ENCODE measurements around the gene SLC31A1. TPM values are rescaled to one million over a fixed set of nuclear protein-coding genes. Genes with fewer than 3 reads are reported as not detected.
"Not testable (repeated sequence)": the region's sequence is repeated elsewhere in the genome, so short reads cannot be mapped to it uniquely, and the experiment has no call there.

The SLC31A1 gene
- total RNA-seq, 1 donor from 2014 or later = 43.4 TPM

GRCh38 chr9:113227436-113227835 lies 6.1 kb downstream of the SLC31A1 start:
- no peak for ATAC-seq
- DNase-seq = no peak
- no peak for TF ChIP-seq CTCF (IDR thresholded peaks at IDR 0.05)

DNA sequence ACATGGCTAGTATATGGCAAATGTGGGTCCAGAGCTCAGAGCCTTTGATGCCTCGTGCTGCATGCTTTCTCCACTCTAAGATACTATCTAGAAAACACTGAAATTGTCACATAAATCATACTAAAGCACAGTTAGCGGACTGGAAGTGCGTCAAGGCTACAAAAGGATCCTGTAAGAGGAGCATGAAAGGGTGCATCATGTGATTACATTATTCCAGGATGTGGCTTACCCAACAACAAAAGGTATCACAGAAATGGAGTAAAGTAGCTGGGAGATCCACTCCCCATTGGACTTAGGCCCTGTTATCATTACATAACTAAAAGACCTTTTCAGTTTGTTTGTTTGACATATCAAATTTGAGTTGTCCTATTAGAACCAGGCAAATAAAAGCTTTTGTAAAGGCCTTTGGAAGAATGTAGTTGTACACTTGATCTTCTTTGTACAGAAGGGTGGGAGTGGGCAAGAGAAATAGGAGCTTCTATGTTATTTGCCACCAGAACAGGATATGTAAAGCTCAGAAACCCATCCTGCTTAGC lies 6.9 kb downstream of the SLC31A1 start:
- Histone ChIP-seq H3K27me3 (no peaks in the 10 kb centered on the region), H3K9me3 (no peaks in the 10 kb centered on the region), H3K4me1 (peaks cover 19% of the 10 kb centered on the region), H3K4me3 (no peak overlapping the region), H3K36me3 (no peaks in the 10 kb centered on the region), H3K27ac (no peak overlapping the region)
- DNase-seq = no peak
- intact Hi-C loops (cut with DNase I) = no loop called here
- ATAC-seq = no peak
- no peak for TF ChIP-seq CTCF (IDR thresholded peaks at IDR 0.05)

More at GRCh38 chr9:113227436-113227835, 6.1 kb downstream of the SLC31A1 start:
- Histone ChIP-seq H3K27ac (no peak overlapping the region), H3K36me3 (no peaks in the 10 kb centered on the region), H3K9me3 (no peaks in the 10 kb centered on the region), H3K4me1 (peaks cover 21% of the 10 kb centered on the region), H3K27me3 (no peaks in the 10 kb centered on the region), H3K4me3 (no peak overlapping the region)
- intact Hi-C loops (cut with DNase I) = no loop called here

DNA sequence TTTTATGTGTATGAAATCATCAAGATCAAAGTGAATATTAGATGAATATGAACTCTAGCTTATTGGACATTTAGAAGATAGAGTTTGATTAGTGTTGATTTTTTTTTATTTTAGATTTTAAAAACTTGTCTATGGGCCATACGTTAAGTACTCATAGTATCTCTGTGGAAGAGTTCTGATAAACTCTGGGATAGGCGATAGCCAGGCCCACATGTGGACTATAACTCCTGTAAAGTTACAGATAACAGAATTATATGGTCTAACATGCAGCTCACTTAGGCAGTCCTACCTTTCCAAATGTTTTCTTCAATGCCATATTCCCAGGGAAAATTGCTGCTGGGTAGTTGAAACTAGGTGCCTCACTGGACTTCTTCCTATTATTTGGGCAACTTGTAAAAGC lies 10.4 kb downstream of the SLC31A1 start:
- no peak overlapping the region for H3K4me3 ChIP-seq
- DNase-seq (no peak), ATAC-seq (no peak)
- H3K9me3 ChIP-seq = no peaks in the 10 kb centered on the region
- H3K36me3 ChIP-seq = no peaks in the 10 kb centered on the region
- intact Hi-C loops (cut with DNase I) = no loop called here
- H3K4me1 ChIP-seq = peaks cover 17% of the 10 kb centered on the region
- no peaks in the 10 kb centered on the region for H3K27me3 ChIP-seq
- no peak for TF ChIP-seq CTCF (IDR thresholded peaks at IDR 0.05)
- no peak overlapping the region for H3K27ac ChIP-seq

DNA sequence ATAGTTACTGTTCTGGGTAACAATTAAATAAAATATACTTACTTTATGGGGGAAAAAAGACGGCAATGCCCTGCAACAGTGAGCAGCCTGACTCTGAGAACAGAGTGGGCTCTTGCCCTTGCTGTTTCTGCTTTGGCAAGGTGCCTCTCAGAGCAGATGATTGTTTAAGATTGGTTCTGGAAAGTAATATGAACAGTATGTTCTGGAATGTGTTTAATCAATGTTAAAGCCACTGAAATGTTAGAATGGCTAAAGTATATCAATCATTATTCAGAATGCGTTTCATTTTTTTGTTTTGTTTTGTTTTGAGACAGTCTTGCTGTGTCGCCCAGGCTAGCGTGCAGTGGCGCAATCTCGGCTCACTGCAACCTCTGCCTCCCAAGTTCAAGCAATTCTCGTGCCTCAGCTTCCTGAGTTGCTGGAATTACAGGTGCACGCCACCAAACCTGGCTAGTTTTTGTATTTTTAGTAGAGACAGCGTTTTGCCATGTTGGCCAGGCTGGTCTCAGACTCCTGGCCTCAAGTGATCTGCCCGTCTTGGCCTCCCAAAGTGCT lies 14.4 kb downstream of the SLC31A1 start:
- H3K9me3 ChIP-seq; ATAC-seq; DNase-seq; H3K27ac ChIP-seq; H3K4me3 ChIP-seq; H3K27me3 ChIP-seq; H3K36me3 ChIP-seq; intact Hi-C loops (cut with DNase I): not testable (repeated sequence)
- H3K4me1 ChIP-seq = peaks cover 24% of the 10 kb centered on the region

DNA sequence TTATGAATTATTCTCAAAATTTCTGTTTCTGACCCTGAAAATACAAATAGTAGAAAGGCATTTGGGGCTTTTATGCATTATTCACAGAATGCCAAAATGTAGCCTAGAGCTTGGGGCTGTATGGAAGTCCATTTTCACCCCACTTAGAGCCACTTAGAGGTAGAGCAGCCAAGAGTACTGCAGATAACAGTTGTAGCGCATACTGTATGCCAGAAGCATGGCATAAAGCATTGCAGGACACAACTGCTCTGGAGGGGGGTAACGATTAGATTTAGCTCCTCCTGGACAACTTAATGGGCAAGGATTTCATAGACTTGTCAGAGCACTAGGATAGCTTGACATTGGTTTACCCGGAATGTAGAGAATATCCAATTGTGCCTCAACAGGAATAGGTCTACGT lies 15.7 kb downstream of the SLC31A1 start:
- no peaks in the 10 kb centered on the region for H3K9me3 ChIP-seq
- intact Hi-C loops (cut with DNase I) = no loop called here
- H3K4me3 ChIP-seq = no peak overlapping the region
- no peak for TF ChIP-seq CTCF (IDR thresholded peaks at IDR 0.05)
- DNase-seq (no peak), ATAC-seq (no peak)
- H3K27me3 ChIP-seq = no peaks in the 10 kb centered on the region
- H3K27ac ChIP-seq = no peak overlapping the region
- no peaks in the 10 kb centered on the region for H3K36me3 ChIP-seq
- peaks cover 24% of the 10 kb centered on the region for H3K4me1 ChIP-seq

DNA sequence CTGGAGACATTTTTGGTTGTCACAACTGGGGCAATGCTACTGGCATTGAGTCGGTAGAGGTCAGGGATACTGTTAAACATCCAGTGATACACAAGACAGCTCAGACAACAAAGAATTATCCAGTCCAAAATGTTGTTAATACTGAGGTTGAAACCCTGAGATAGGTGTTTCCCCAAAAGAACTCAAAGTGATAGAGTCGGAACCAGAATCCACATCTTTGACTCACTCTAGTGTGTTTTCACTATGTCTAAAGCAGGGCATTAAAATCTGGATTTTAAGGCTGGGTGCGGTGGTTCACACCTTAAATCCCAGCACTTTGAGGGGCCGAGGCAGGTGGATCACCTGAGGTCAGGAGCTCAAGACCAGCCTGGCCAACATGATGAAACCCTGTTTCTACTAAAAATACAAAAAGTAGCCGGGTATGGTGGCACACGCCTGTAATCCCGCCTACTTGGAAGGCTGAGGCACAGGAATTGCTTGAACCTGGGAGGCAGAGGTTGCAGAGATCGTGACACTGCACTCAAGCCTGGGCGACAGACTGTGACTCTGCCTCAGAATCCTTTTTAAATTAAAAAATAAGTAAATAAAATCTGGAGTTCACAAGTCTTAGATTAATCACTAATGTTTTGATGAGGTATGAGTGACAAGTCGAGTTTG lies 17.0 kb downstream of the SLC31A1 start:
- Histone ChIP-seq H3K9me3 (no peaks in the 10 kb centered on the region), H3K27ac (no peak overlapping the region), H3K36me3 (no peaks in the 10 kb centered on the region), H3K27me3 (no peaks in the 10 kb centered on the region), H3K4me1 (peaks cover 14% of the 10 kb centered on the region), H3K4me3 (no peak overlapping the region)
- intact Hi-C loops (cut with DNase I) = no loop called here
- no peak for ATAC-seq
- TF ChIP-seq CTCF (IDR thresholded peaks at IDR 0.05) = no peak
- no peak for DNase-seq
